ENCODE measurements around the gene KAT8.

Gene KAT8

DNA sequence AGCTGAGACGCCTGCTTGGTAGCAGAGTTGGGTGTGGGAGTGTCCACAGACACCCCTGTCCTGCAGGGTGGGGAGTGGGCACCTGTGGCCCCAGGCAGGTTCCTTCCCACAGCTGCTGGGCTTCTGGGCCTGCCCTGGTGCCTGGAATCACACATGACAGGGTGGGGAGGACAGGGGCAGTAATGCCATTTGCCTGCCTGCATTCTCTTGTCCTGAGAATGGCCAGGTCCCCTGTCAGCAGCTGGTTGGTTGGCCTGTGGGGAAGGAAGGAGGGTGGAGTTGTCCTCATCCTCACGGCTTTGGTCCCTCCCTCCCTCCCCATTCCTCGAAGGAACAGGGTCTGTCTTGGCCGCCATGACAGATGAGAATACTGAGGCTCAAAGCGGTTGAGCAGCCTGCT, 33.9 kb upstream of the KAT8 start:
- WGBS (ENCODE audit: extremely low coverage, insufficient coverage, insufficient read length) = no CpG with 5 or more reads among the region's 5 CpGs
- H3K18ac ChIP-seq (ENCODE audit: low read length) = no peak overlapping the region
- H3K27me3 ChIP-seq (ENCODE audit: insufficient read depth, low read length) = no peaks in the 10 kb centered on the region
- no peaks in the 10 kb centered on the region for H3K4me1 ChIP-seq (ENCODE audit: control insufficient read depth in 1 of 2, insufficient read depth in 2 of 2, low read length in 2 of 2)
- H3K4ac ChIP-seq (ENCODE audit: low read depth, low read length) = no peak overlapping the region
- no peaks in the 10 kb centered on the region for H3K79me1 ChIP-seq (ENCODE audit: low read length)
- H2AFZ ChIP-seq (ENCODE audit: insufficient read depth, low read length, poor library complexity) = no peak overlapping the region
- H2BK120ac ChIP-seq (ENCODE audit: insufficient read depth, low read length, poor library complexity) = no peak overlapping the region
- H3K4me2 ChIP-seq (ENCODE audit: low read length) = no peak overlapping the region
- H4K12ac ChIP-seq (ENCODE audit: low read depth, low read length) = no peak overlapping the region
- H2BK5ac ChIP-seq (ENCODE audit: low read depth, low read length, poor library complexity) = no peak overlapping the region
- H3K23ac ChIP-seq (ENCODE audit: low read length) = no peak overlapping the region
- H3K9ac ChIP-seq (ENCODE audit: low read length) = no peak overlapping the region
- no peak overlapping the region for H4K91ac ChIP-seq (ENCODE audit: low read depth, low read length)
- no peak overlapping the region for H2BK12ac ChIP-seq (ENCODE audit: low read length)
- H3K79me2 ChIP-seq (ENCODE audit: control insufficient read depth, insufficient read depth, low read length, poor library complexity) = no peaks in the 10 kb centered on the region
- H3K4me3 ChIP-seq (ENCODE audit: low read depth, low read length) = no peak overlapping the region
- H3K14ac ChIP-seq (ENCODE audit: low read length) = no peak overlapping the region
- peaks cover 48 to 80% of the 10 kb centered on the region in 2 experiments for H3K36me3 ChIP-seq (ENCODE audit: control insufficient read depth in 1 of 2, insufficient read depth in 2 of 2, low read length in 2 of 2)
- H3K9me3 ChIP-seq (ENCODE audit: insufficient read depth, low read depth, low read length) = no peaks in the 10 kb centered on the region
- H4K8ac ChIP-seq (ENCODE audit: low read depth, low read length) = no peak overlapping the region
- DNase-seq = no peak
- H3K27ac ChIP-seq (ENCODE audit: low read depth, low read length) = no peak overlapping the region
- no peak overlapping the region for H2AK5ac ChIP-seq (ENCODE audit: low read length)

DNA sequence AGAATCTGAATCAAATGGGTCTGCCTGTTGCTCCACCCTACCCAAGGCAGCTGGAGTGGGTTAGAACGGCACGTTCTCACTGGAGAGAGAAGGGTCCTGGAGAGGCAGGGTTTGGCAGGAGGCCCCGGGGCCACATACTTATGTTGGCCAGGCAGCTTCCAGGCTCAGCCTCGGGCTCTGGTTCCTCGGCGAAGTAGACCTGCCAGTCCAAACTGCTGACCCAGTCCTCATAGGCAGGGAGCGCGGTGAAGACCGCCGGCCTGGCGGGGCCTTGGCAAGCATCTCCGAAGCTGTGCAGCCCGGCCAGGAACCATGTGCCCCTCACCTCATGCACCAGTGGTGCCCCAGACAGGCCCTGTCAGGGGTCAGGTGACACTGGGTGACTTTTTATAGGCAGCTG, 33.5 kb upstream of the KAT8 start:
- Histone ChIP-seq H3K27ac (ENCODE audit: low read depth, low read length) (no peak overlapping the region), H3K14ac (ENCODE audit: low read length) (no peak overlapping the region), H3K23ac (ENCODE audit: low read length) (no peak overlapping the region), H3K27me3 (ENCODE audit: insufficient read depth, low read length) (no peaks in the 10 kb centered on the region), H2BK12ac (ENCODE audit: low read length) (no peak overlapping the region), H3K18ac (ENCODE audit: low read length) (no peak overlapping the region), H3K9ac (ENCODE audit: low read length) (no peak overlapping the region), H2BK120ac (ENCODE audit: insufficient read depth, low read length, poor library complexity) (no peak overlapping the region), H2AK5ac (ENCODE audit: low read length) (no peak overlapping the region), H3K4me3 (ENCODE audit: low read depth, low read length) (no peak overlapping the region), H4K12ac (ENCODE audit: low read depth, low read length) (no peak overlapping the region), H2BK5ac (ENCODE audit: low read depth, low read length, poor library complexity) (no peak overlapping the region), H3K4me2 (ENCODE audit: low read length) (no peak overlapping the region), H4K91ac (ENCODE audit: low read depth, low read length) (no peak overlapping the region), H2AFZ (ENCODE audit: insufficient read depth, low read length, poor library complexity) (no peak overlapping the region), H3K79me1 (ENCODE audit: low read length) (no peaks in the 10 kb centered on the region), H3K79me2 (ENCODE audit: control insufficient read depth, insufficient read depth, low read length, poor library complexity) (no peaks in the 10 kb centered on the region), H3K4me1 (ENCODE audit: control insufficient read depth in 1 of 2, insufficient read depth in 2 of 2, low read length in 2 of 2) (no peaks in the 10 kb centered on the region), H3K4ac (ENCODE audit: low read depth, low read length) (no peak overlapping the region), H3K36me3 (ENCODE audit: control insufficient read depth in 1 of 2, insufficient read depth in 2 of 2, low read length in 2 of 2) (peaks cover 48 to 78% of the 10 kb centered on the region in 2 experiments), H4K8ac (ENCODE audit: low read depth, low read length) (no peak overlapping the region), H3K9me3 (ENCODE audit: insufficient read depth, low read depth, low read length) (no peaks in the 10 kb centered on the region)
- no CpG with 5 or more reads among the region's 13 CpGs for WGBS (ENCODE audit: extremely low coverage, insufficient coverage, insufficient read length)
- DNase-seq = no peak

DNA sequence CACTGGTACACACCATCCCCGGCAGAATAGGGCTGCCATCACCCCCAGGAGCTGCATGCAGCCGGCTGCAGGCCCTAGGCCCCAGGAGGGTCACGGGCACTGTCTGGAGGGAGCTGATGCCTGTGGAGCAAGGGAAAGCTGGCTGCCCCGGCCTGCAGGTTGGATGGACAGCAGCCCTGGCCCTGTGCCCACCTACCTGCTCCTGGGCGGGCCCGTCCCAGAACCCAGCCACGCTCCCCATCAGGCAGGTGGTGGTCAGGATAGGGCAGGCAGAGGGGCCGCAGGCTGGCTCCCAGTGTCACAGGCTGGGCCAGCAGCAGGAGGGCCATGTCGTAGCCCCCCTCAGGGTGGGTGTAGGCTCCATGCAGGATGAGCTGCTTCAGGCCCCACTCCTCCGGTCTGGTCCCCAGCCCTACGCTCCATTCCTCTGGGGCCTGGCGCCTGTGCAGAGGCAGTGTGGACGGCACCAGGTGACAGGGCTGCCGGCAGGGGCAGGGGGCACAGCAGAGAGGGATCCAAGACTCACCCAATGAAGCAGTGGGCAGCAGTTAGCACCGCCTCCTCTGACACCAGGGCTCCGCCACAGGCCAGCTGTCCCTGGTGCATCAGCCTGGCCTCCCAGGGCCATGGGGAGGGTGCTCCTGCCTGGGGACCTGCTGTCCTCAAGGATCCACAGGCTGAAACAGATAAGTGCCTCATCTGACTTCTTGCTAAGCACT, 32.7 kb upstream of the KAT8 start:
- Histone ChIP-seq H2BK120ac (ENCODE audit: insufficient read depth, low read length, poor library complexity) (no peak overlapping the region), H3K27me3 (ENCODE audit: insufficient read depth, low read length) (no peaks in the 10 kb centered on the region), H3K14ac (ENCODE audit: low read length) (no peak overlapping the region), H3K23ac (ENCODE audit: low read length) (no peak overlapping the region), H3K4me3 (ENCODE audit: low read depth, low read length) (no peak overlapping the region), H2AK5ac (ENCODE audit: low read length) (no peak overlapping the region), H3K9me3 (ENCODE audit: insufficient read depth, low read depth, low read length) (no peaks in the 10 kb centered on the region), H2BK12ac (ENCODE audit: low read length) (no peak overlapping the region), H3K36me3 (ENCODE audit: control insufficient read depth in 1 of 2, insufficient read depth in 2 of 2, low read length in 2 of 2) (peaks cover 45 to 71% of the 10 kb centered on the region in 2 experiments), H3K9ac (ENCODE audit: low read length) (no peak overlapping the region), H2AFZ (ENCODE audit: insufficient read depth, low read length, poor library complexity) (no peak overlapping the region), H3K4me2 (ENCODE audit: low read length) (no peak overlapping the region), H3K4me1 (ENCODE audit: control insufficient read depth in 1 of 2, insufficient read depth in 2 of 2, low read length in 2 of 2) (no peaks in the 10 kb centered on the region), H3K4ac (ENCODE audit: low read depth, low read length) (no peak overlapping the region), H4K91ac (ENCODE audit: low read depth, low read length) (no peak overlapping the region), H4K12ac (ENCODE audit: low read depth, low read length) (no peak overlapping the region), H2BK5ac (ENCODE audit: low read depth, low read length, poor library complexity) (no peak overlapping the region), H3K79me1 (ENCODE audit: low read length) (no peaks in the 10 kb centered on the region), H3K79me2 (ENCODE audit: control insufficient read depth, insufficient read depth, low read length, poor library complexity) (no peaks in the 10 kb centered on the region), H3K18ac (ENCODE audit: low read length) (no peak overlapping the region), H3K27ac (ENCODE audit: low read depth, low read length) (no peak overlapping the region), H4K8ac (ENCODE audit: low read depth, low read length) (no peak overlapping the region)
- DNase-seq = no peak
- whole genome bisulfite sequencing (ENCODE audit: extremely low coverage, insufficient coverage, insufficient read length) = no CpG with 5 or more reads among the region's 16 CpGs

DNA sequence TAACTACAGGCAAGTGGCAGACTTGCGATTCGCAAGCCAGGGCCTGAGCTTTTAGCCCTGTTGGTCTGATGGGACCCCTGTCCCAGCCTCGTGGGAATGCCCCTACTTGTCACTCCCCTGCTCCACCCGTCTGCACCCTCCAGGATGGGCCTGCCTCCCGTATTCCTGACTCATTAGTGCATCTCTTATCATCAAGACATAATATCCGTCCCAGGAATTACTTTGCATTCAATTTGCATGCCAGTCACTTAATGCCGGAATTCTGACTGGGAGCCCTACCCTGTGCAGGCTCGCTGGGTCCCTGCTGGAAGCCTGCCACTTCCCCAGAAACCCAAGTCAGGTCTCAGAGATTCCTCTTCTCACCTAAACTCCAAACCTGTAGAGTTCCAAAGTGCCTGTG, 32.1 kb upstream of the KAT8 start:
- Histone ChIP-seq H4K91ac (ENCODE audit: low read depth, low read length) (no peak overlapping the region), H3K79me1 (ENCODE audit: low read length) (no peaks in the 10 kb centered on the region), H2BK5ac (ENCODE audit: low read depth, low read length, poor library complexity) (no peak overlapping the region), H3K14ac (ENCODE audit: low read length) (no peak overlapping the region), H2AK5ac (ENCODE audit: low read length) (no peak overlapping the region), H2BK120ac (ENCODE audit: insufficient read depth, low read length, poor library complexity) (no peak overlapping the region), H3K4me1 (ENCODE audit: control insufficient read depth in 1 of 2, insufficient read depth in 2 of 2, low read length in 2 of 2) (no peaks in the 10 kb centered on the region), H3K23ac (ENCODE audit: low read length) (no peak overlapping the region), H3K27me3 (ENCODE audit: insufficient read depth, low read length) (no peaks in the 10 kb centered on the region), H3K4me3 (ENCODE audit: low read depth, low read length) (no peak overlapping the region), H3K36me3 (ENCODE audit: control insufficient read depth in 1 of 2, insufficient read depth in 2 of 2, low read length in 2 of 2) (peaks cover 41 to 65% of the 10 kb centered on the region in 2 experiments), H2AFZ (ENCODE audit: insufficient read depth, low read length, poor library complexity) (no peak overlapping the region), H3K18ac (ENCODE audit: low read length) (no peak overlapping the region), H4K12ac (ENCODE audit: low read depth, low read length) (no peak overlapping the region), H3K9ac (ENCODE audit: low read length) (no peak overlapping the region), H3K27ac (ENCODE audit: low read depth, low read length) (no peak overlapping the region), H2BK12ac (ENCODE audit: low read length) (no peak overlapping the region), H3K4me2 (ENCODE audit: low read length) (no peak overlapping the region), H3K4ac (ENCODE audit: low read depth, low read length) (no peak overlapping the region), H3K9me3 (ENCODE audit: insufficient read depth, low read depth, low read length) (no peaks in the 10 kb centered on the region), H3K79me2 (ENCODE audit: control insufficient read depth, insufficient read depth, low read length, poor library complexity) (no peaks in the 10 kb centered on the region), H4K8ac (ENCODE audit: low read depth, low read length) (no peak overlapping the region)
- DNase-seq = no peak
- WGBS (ENCODE audit: extremely low coverage, insufficient coverage, insufficient read length) = no CpG with 5 or more reads among the region's 8 CpGs
